K562 (cell line): ENCODE data around the gene ARPC1A. TPM values are rescaled to one million over a fixed set of nuclear protein-coding genes. Genes with fewer than 3 reads are reported as not detected.

Experiments
- ATF1 ChIP-seq, 2 experiments: fragments of 450-650 bp in 1 of 2; IDR thresholded peaks; 2 replicates each; pipeline ENCODE4 v1.6.1; 2016; ENCODE audit warnings: missing compliant biosample characterization in 1 of 2, missing genetic modification characterization in 1 of 2
- GTF2A2 ChIP-seq: IDR thresholded peaks from 2 replicates; pipeline ENCODE4 v1.6.1; 2016; ENCODE audit warnings: mild to moderate bottlenecking, missing genetic modification characterization, missing compliant biosample characterization
- RBFOX2 ChIP-seq: fragments of 200-400 bp; formaldehyde crosslinking; IDR thresholded peaks from 2 replicates; pipeline ENCODE4 v1.6.1; 2017; ENCODE audit warnings: low read depth, mild to moderate bottlenecking, low read length, moderate library complexity
- RBM34 ChIP-seq: fragments of 200-400 bp; formaldehyde crosslinking; IDR thresholded peaks from 2 replicates; pipeline ENCODE4 v1.6.1; 2018; ENCODE audit warnings: low read length, borderline replicate concordance; ENCODE audit not compliant: insufficient read depth
- RCOR1 ChIP-seq, 2 experiments: IDR thresholded peaks; 2 replicates each; pipeline ENCODE4 v1.6.1; 2012; ENCODE audit warnings: low read depth in 2 of 2, low read length in 2 of 2, borderline replicate concordance in 1 of 2, improper control_type of control experiment in 1 of 2
- SLC30A9 ChIP-seq: fragments of 250-450 bp; sonication (Bioruptor Pico); IDR thresholded peaks from 2 replicates; pipeline ENCODE4 v1.8.0; 2022; ENCODE audit warnings: mild to moderate bottlenecking, moderate library complexity
- TAF1 ChIP-seq: IDR thresholded peaks from 2 replicates; pipeline ENCODE4 v1.6.1; 2011; ENCODE audit warnings: mild to moderate bottlenecking, low read length, moderate library complexity; ENCODE audit not compliant: insufficient read depth, control insufficient read depth, severe bottlenecking; ENCODE audit errors: extremely low read depth
- TAF7 ChIP-seq: fragments of 450-650 bp; IDR thresholded peaks from 2 replicates; pipeline ENCODE4 v1.6.1; 2016; ENCODE audit warnings: missing genetic modification characterization, missing compliant biosample characterization
- TEAD4 ChIP-seq, 2 experiments: sonication (generic) in 1 of 2; formaldehyde crosslinking in 1 of 2; IDR thresholded peaks; 2 replicates each; pipeline versions ENCODE4 v1.6.1 to v1.8.0; 2012 to 2022; ENCODE audit warnings: borderline replicate concordance in 1 of 2, inconsistent platforms in 1 of 2, low read length in 1 of 2, mild to moderate bottlenecking in 1 of 2, missing genetic modification reagents in 1 of 2
- polyA plus RNA-seq, 8 experiments: library from polyadenylated mRNA; depleted of rRNA in 4 of 8; stranded (reverse) in 5 of 8; unstranded in 3 of 8; fragments of >200 nt; fragmentation: Nextera tagmentation in 2 of 8; fragmentation: Illumina TruSeq in 1 of 8; extraction: Ambion mirVana in 2 of 8; extraction: Trizol in 1 of 8; gene quantifications; 2 replicates each; pipeline versions ENCODE4 v1.2.1 to v1.2.3, GENCODE V29; 2011 to 2014; ENCODE audit warnings: inconsistent platforms in 1 of 8, missing spikeins in 1 of 8
- total RNA-seq, 7 experiments: library from RNA; depleted of rRNA in 6 of 7; stranded (reverse); fragments of >200 nt in 6 of 7; fragmentation: Illumina TruSeq in 2 of 7; extraction: Trizol in 2 of 7; gene quantifications; 2 replicates each; pipeline versions ENCODE4 v1.2.1 to v1.2.3, GENCODE V29; 2011 to 2021; ENCODE audit warnings: low replicate concordance in 1 of 7
- TF ChIP-seq, protein P1 (sequence below), 2 experiments: fragments of 450-650 bp in 1 of 2; sonication (generic) in 1 of 2; formaldehyde crosslinking in 1 of 2; IDR thresholded peaks; 2 replicates each; pipeline versions ENCODE4 v1.7.1 to v1.9.0; 2016 to 2022; ENCODE audit warnings: inconsistent platforms in 1 of 2, mild to moderate bottlenecking in 1 of 2, missing genetic modification reagents in 1 of 2
- TF ChIP-seq, protein P2 (sequence below): fragments of 250-450 bp; sonication (Bioruptor Pico); IDR thresholded peaks from 2 replicates; pipeline ENCODE4 v1.5.0; 2021; ENCODE audit warnings: mild to moderate bottlenecking, borderline replicate concordance
- TF ChIP-seq, protein P3 (sequence below): fragments of 250-450 bp; sonication (Bioruptor Pico); IDR thresholded peaks from 2 replicates; pipeline ENCODE4 v1.8.0; 2021; ENCODE audit warnings: borderline replicate concordance, mild to moderate bottlenecking, moderate library complexity; ENCODE audit not compliant: poor library complexity, severe bottlenecking

Gene ARPC1A
- total and polyA plus RNA-seq, 9 of the 15 experiments (the other 6 are each of a cell fraction or from before 2014, with no cell fraction given) = 39.5 to 151 (median 86.1) TPM

DNA sequence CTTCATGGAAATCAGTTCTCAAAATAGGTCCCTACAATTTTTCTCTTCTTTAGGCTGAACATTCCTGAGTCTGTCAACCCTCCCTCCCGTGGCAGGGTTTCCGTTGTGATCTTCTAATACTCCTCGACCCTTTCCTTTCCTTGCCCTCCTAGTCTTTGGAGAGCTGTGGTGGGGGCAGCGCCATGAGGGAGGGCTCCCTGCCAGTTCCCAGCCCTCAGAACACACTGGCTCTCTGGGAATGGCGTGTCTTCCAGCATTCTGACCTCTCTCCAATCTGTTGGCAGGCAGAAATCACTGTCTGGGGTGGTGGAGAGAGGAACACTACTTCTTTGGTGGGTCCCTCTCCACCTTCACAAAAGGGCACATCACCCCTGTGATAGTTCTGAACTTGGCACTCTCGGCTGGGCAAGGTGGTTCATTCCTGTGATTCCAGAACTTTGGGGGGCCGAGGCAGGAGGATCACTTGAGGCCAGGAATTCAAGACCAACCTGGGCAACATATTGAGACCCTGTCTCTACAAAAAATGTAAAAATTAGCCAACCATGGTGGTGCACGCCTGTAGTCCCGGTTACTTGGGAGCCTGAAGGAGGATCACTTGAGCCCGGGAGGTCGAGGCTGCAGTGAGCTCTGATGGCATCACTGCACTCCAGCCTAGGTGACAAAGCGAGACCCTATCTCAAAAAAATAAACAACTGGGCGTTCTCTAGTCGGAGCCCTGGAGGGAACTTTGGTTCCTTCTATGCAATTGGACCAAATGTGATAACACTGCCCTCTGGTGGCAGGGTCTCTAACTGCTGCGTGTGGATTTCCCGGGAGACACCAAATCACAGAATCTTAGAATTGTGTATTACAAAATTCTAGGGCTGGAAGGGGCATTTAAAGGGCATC, 13.1 kb upstream of the ARPC1A start (continued):
- TF ChIP-seq, protein P1, sequence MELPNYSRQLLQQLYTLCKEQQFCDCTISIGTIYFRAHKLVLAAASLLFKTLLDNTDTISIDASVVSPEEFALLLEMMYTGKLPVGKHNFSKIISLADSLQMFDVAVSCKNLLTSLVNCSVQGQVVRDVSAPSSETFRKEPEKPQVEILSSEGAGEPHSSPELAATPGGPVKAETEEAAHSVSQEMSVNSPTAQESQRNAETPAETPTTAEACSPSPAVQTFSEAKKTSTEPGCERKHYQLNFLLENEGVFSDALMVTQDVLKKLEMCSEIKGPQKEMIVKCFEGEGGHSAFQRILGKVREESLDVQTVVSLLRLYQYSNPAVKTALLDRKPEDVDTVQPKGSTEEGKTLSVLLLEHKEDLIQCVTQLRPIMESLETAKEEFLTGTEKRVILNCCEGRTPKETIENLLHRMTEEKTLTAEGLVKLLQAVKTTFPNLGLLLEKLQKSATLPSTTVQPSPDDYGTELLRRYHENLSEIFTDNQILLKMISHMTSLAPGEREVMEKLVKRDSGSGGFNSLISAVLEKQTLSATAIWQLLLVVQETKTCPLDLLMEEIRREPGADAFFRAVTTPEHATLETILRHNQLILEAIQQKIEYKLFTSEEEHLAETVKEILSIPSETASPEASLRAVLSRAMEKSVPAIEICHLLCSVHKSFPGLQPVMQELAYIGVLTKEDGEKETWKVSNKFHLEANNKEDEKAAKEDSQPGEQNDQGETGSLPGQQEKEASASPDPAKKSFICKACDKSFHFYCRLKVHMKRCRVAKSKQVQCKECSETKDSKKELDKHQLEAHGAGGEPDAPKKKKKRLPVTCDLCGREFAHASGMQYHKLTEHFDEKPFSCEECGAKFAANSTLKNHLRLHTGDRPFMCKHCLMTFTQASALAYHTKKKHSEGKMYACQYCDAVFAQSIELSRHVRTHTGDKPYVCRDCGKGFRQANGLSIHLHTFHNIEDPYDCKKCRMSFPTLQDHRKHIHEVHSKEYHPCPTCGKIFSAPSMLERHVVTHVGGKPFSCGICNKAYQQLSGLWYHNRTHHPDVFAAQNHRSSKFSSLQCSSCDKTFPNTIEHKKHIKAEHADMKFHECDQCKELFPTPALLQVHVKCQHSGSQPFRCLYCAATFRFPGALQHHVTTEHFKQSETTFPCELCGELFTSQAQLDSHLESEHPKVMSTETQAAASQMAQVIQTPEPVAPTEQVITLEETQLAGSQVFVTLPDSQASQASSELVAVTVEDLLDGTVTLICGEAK (IDR thresholded peaks at IDR 0.05) = no peak
- TF ChIP-seq, protein P1 (CRISPR knock-in tag; IDR thresholded peaks at IDR 0.05) = no peak
- TF ChIP-seq TEAD4 (IDR thresholded peaks at IDR 0.05; ENCODE audit: low read length) (peak; percentile 32; the same call in 1 of the 2 replicates), TEAD4 (CRISPR knock-in tag; IDR thresholded peaks at IDR 0.05; ENCODE audit: borderline replicate concordance) (no peak), RBFOX2 (no peak), RCOR1 (IDR thresholded peaks at IDR 0.05; ENCODE audit: borderline replicate concordance in 1 of 2, low read depth in 2 of 2, low read length in 2 of 2) (peak in 1 of 2 experiments; percentile 65; a peak in 1 of 4 replicates), TAF1 (no peak), GTF2A2 (tag) (no peak), RBM34 (no peak), ATF1 (CRISPR knock-in tag; IDR thresholded peaks at IDR 0.05) (no peak), ATF1 (tag; IDR thresholded peaks at IDR 0.05) (no peak), SLC30A9 (no peak), TAF7 (no peak)
- TF ChIP-seq, protein P2, sequence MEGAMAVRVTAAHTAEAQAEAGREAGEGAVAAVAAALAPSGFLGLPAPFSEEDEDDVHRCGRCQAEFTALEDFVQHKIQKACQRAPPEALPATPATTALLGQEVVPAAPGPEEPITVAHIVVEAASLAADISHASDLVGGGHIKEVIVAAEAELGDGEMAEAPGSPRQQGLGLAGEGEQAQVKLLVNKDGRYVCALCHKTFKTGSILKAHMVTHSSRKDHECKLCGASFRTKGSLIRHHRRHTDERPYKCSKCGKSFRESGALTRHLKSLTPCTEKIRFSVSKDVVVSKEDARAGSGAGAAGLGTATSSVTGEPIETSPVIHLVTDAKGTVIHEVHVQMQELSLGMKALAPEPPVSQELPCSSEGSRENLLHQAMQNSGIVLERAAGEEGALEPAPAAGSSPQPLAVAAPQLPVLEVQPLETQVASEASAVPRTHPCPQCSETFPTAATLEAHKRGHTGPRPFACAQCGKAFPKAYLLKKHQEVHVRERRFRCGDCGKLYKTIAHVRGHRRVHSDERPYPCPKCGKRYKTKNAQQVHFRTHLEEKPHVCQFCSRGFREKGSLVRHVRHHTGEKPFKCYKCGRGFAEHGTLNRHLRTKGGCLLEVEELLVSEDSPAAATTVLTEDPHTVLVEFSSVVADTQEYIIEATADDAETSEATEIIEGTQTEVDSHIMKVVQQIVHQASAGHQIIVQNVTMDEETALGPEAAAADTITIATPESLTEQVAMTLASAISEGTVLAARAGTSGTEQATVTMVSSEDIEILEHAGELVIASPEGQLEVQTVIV = no peak
- TF ChIP-seq, protein P3, sequence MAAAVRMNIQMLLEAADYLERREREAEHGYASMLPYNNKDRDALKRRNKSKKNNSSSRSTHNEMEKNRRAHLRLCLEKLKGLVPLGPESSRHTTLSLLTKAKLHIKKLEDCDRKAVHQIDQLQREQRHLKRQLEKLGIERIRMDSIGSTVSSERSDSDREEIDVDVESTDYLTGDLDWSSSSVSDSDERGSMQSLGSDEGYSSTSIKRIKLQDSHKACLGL (CRISPR knock-in tag) = no peak
